ENCODE measurements around the gene HMCN1.

The HMCN1 gene

DNA sequence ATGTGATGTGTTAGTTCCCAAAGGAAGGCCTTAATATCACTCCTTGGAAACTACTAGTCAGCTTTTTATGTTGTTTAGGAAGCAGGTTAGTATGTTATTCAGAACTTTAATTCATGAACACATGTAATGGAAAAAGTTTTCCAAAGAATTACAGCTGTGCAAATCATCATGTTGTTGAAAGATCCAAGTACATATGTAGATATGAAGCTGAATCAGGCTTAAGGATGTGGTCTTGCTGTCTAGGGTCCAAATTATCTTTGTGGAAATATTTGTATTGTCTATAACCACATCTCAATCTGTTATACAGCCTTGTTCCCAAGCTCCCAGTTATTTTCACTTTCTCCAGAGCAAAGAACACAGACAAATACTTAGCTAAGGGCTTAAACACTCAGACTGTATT lies 409.3 kb downstream of the HMCN1 start:
- no peak overlapping the region for H3K4me3 ChIP-seq (ENCODE audit: low read length)
- no peak overlapping the region for H2AFZ ChIP-seq (ENCODE audit: low read length)
- no peak for DNase-seq
- H3F3A ChIP-seq (ENCODE audit: insufficient read depth, low read length), result no peaks in the 10 kb centered on the region
- H3K4me2 ChIP-seq (ENCODE audit: low read depth, low read length), result no peak overlapping the region
- H4K20me1 ChIP-seq (ENCODE audit: insufficient read depth, low read length), result no peaks in the 10 kb centered on the region
- TF ChIP-seq EZH2 (optimal IDR thresholded peaks at IDR 0.05; ENCODE audit: low read depth, low read length) (no peak), EZH2phosphoT487 (IDR thresholded peaks at IDR 0.05; ENCODE audit: low read length) (no peak), CTCF (IDR thresholded peaks at IDR 0.05; ENCODE audit: low read length) (no peak)
- no peaks in the 10 kb centered on the region for H3K27me3 ChIP-seq (replicated peaks; ENCODE audit: insufficient read depth, low read length)
- H3K4me1 ChIP-seq (ENCODE audit: low read length), result no peaks in the 10 kb centered on the region
- H3K36me3 ChIP-seq (replicated peaks; ENCODE audit: insufficient read depth, low read length), result no peaks in the 10 kb centered on the region
- H3K27ac ChIP-seq (ENCODE audit: low read length), result no peak overlapping the region
- H3K9ac ChIP-seq (ENCODE audit: low read length), result no peak overlapping the region
- no peaks in the 10 kb centered on the region for H3K9me2 ChIP-seq (replicated peaks; ENCODE audit: insufficient read depth, low read length)
- H3K9me3 ChIP-seq (replicated peaks; ENCODE audit: insufficient read depth, low read length), result no peaks in the 10 kb centered on the region
- H3K79me2 ChIP-seq (ENCODE audit: low read length), result no peaks in the 10 kb centered on the region

GRCh38 chr1:186144505-186144904 lies 410.3 kb downstream of the HMCN1 start:
- H3K36me3 ChIP-seq (replicated peaks; ENCODE audit: insufficient read depth, low read length), result no peaks in the 10 kb centered on the region
- no peak overlapping the region for H3K27ac ChIP-seq (ENCODE audit: low read length)
- H3K4me3 ChIP-seq (ENCODE audit: low read length), result no peak overlapping the region
- no peaks in the 10 kb centered on the region for H3K4me1 ChIP-seq (ENCODE audit: low read length)
- H4K20me1 ChIP-seq (ENCODE audit: insufficient read depth, low read length), result no peaks in the 10 kb centered on the region
- H3K27me3 ChIP-seq (replicated peaks; ENCODE audit: insufficient read depth, low read length), result no peaks in the 10 kb centered on the region
- no peak overlapping the region for H3K4me2 ChIP-seq (ENCODE audit: low read depth, low read length)
- no peaks in the 10 kb centered on the region for H3K79me2 ChIP-seq (ENCODE audit: low read length)
- no peak overlapping the region for H3K9ac ChIP-seq (ENCODE audit: low read length)
- TF ChIP-seq CTCF (IDR thresholded peaks at IDR 0.05; ENCODE audit: low read length) (no peak), EZH2 (optimal IDR thresholded peaks at IDR 0.05; ENCODE audit: low read depth, low read length) (no peak), EZH2phosphoT487 (IDR thresholded peaks at IDR 0.05; ENCODE audit: low read length) (no peak)
- H3F3A ChIP-seq (ENCODE audit: insufficient read depth, low read length), result no peaks in the 10 kb centered on the region
- no peak overlapping the region for H2AFZ ChIP-seq (ENCODE audit: low read length)
- H3K9me2 ChIP-seq (replicated peaks; ENCODE audit: insufficient read depth, low read length), result no peaks in the 10 kb centered on the region
- DNase-seq, result no peak
- no peaks in the 10 kb centered on the region for H3K9me3 ChIP-seq (replicated peaks; ENCODE audit: insufficient read depth, low read length)

- no peaks in the 10 kb centered on the region for H3K9me2 ChIP-seq (replicated peaks; ENCODE audit: insufficient read depth, low read length)
- no peaks in the 10 kb centered on the region for H3K4me1 ChIP-seq (ENCODE audit: low read length)
- H3K27ac ChIP-seq (ENCODE audit: low read length), result no peak overlapping the region
- no peak for DNase-seq
- H2AFZ ChIP-seq (ENCODE audit: low read length), result no peak overlapping the region
- TF ChIP-seq CTCF (IDR thresholded peaks at IDR 0.05; ENCODE audit: low read length), result no peak
- TF ChIP-seq EZH2phosphoT487 (IDR thresholded peaks at IDR 0.05; ENCODE audit: low read length), result no peak
- no peak for TF ChIP-seq EZH2 (optimal IDR thresholded peaks at IDR 0.05; ENCODE audit: low read depth, low read length)
- no peak overlapping the region for H3K4me2 ChIP-seq (ENCODE audit: low read depth, low read length)
- H3K36me3 ChIP-seq (replicated peaks; ENCODE audit: insufficient read depth, low read length), result no peaks in the 10 kb centered on the region
- no peaks in the 10 kb centered on the region for H3K27me3 ChIP-seq (replicated peaks; ENCODE audit: insufficient read depth, low read length)
- no peak overlapping the region for H3K9ac ChIP-seq (ENCODE audit: low read length)
- no peaks in the 10 kb centered on the region for H3F3A ChIP-seq (ENCODE audit: insufficient read depth, low read length)
- H3K79me2 ChIP-seq (ENCODE audit: low read length), result no peaks in the 10 kb centered on the region
- H3K4me3 ChIP-seq (ENCODE audit: low read length), result no peak overlapping the region
- no peaks in the 10 kb centered on the region for H3K9me3 ChIP-seq (replicated peaks; ENCODE audit: insufficient read depth, low read length)
- no peaks in the 10 kb centered on the region for H4K20me1 ChIP-seq (ENCODE audit: insufficient read depth, low read length)
These were observed 412.8 kb downstream of the HMCN1 start for GRCh38 chr1:186146974-186147373.
